Progenitor cell of endocrine pancreas (in vitro differentiated cells): ENCODE data around the gene HDLBP. TPM values are rescaled to one million over a fixed set of nuclear protein-coding genes. Genes with fewer than 3 reads are reported as not detected.
"Not testable (repeated sequence)": the region's sequence is repeated elsewhere in the genome, so short reads cannot be mapped to it uniquely, and the experiment has no call there.

Experiments used
- DNase-seq: peaks from one replicate; pipeline ENCODE4 v3.0.0; 2021; ENCODE audit warnings: low spot score; ENCODE audit not compliant: unreplicated experiment
- H3K27ac Mint-ChIP-seq: 2 replicates; pipeline ENCODE4 v1.8.0; 2021; ENCODE audit warnings: mild to moderate bottlenecking, moderate library complexity, mixed read lengths
- H3K27me3 Mint-ChIP-seq: 2 replicates; pipeline ENCODE4 v1.8.0; 2021; ENCODE audit warnings: mixed read lengths
- H3K36me3 Mint-ChIP-seq: 2 replicates; pipeline ENCODE4 v1.8.0; 2022; ENCODE audit warnings: mixed read lengths; ENCODE audit not compliant: insufficient read depth
- H3K4me1 Mint-ChIP-seq: 2 replicates; pipeline ENCODE4 v1.8.0; 2021; ENCODE audit warnings: low read depth, mixed read lengths
- H3K4me3 Mint-ChIP-seq: 2 replicates; pipeline ENCODE4 v1.8.0; 2021; ENCODE audit warnings: low read depth, mild to moderate bottlenecking, moderate library complexity, mixed read lengths
- H3K9me3 Mint-ChIP-seq: 2 replicates; pipeline ENCODE4 v1.8.0; 2021; ENCODE audit warnings: low read depth, mixed read lengths
- CTCF ChIP-seq: fragments of 200-600 bp; sonication (generic); IDR thresholded peaks from one replicate; pipeline ENCODE4 v1.5.0; 2021; ENCODE audit warnings: antibody characterized with exemption, mild to moderate bottlenecking; ENCODE audit not compliant: unreplicated experiment
- total RNA-seq: library from RNA; stranded (reverse); gene quantifications from 2 replicates; pipeline ENCODE4 v1.2.1, GENCODE V29; 2021

Gene HDLBP
- total RNA-seq, 1 donor from 2014 or later = 388 TPM

DNA sequence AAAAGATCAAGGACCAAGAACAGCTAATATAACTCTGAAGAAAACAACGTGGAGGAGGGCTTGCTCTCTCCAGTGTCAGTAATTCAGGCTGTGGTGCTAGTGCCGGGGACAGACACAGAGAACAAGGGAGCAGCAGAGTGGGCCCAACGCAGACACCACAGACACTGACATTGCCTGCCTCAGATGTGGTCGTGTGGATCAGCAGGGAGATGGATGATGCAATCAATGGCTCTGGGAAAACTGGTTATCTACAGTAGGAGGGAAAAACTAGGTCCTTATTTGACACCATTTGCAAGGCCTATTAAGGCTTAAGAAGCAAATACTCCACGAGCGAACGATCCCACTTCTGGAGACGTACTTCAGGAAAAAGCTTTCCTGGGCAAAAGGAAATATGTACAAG, 36.1 kb downstream of the HDLBP start:
- H3K9me3 Mint-ChIP-seq = peaks cover 14% of the 10 kb centered on the region
- peaks cover 4% of the 10 kb centered on the region for H3K36me3 Mint-ChIP-seq
- H3K27ac Mint-ChIP-seq = peak overlapping the region; percentile 78
- no peaks in the 10 kb centered on the region for H3K27me3 Mint-ChIP-seq
- H3K4me1 Mint-ChIP-seq = peaks cover 26% of the 10 kb centered on the region
- no peak for TF ChIP-seq CTCF
- no peak for DNase-seq
- no peak overlapping the region for H3K4me3 Mint-ChIP-seq

DNA sequence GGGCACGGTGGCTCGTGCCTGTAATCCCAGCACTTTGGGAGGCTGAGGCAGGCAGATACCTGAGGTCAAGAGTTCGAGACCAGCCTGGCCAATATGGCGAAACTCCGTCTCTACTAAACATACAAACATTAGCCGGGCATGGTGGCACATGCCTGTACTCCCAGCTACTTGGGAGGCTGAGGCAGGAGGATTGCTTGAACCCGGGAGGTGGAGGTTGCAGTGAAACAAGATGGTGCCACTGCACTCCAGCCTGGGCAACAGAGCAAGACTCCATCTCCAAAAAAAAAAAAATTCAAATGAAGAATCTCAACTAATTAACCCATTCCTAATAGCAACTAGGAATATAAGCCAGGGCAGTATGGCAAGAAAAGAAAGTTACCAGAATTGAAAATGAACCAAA, 37.2 kb downstream of the HDLBP start:
- DNase-seq, H3K27ac Mint-ChIP-seq, H3K27me3 Mint-ChIP-seq, H3K4me3 Mint-ChIP-seq, H3K36me3 Mint-ChIP-seq: not testable (repeated sequence)
- Mint-ChIP-seq H3K9me3 (peaks cover 14% of the 10 kb centered on the region), H3K4me1 (peaks cover 24% of the 10 kb centered on the region)

GRCh38 chr2:241275910-241276309, 39.6 kb downstream of the HDLBP start:
- Mint-ChIP-seq H3K4me1 (peaks cover 20% of the 10 kb centered on the region), H3K27me3 (no peaks in the 10 kb centered on the region), H3K36me3 (peaks cover 4% of the 10 kb centered on the region), H3K9me3 (peaks cover 14% of the 10 kb centered on the region), H3K27ac (no peak overlapping the region), H3K4me3 (no peak overlapping the region)
- no peak for TF ChIP-seq CTCF
- DNase-seq = no peak

- Mint-ChIP-seq H3K9me3 (peaks cover 14% of the 10 kb centered on the region), H3K27me3 (no peaks in the 10 kb centered on the region), H3K4me1 (peaks cover 23% of the 10 kb centered on the region), H3K4me3 (no peak overlapping the region), H3K36me3 (peaks cover 4% of the 10 kb centered on the region), H3K27ac (no peak overlapping the region)
- TF ChIP-seq CTCF = no peak
- DNase-seq = no peak
These were observed 40.0 kb downstream of the HDLBP start for GRCh38 chr2:241275504-241275903.

GRCh38 chr2:241274127-241274526, 41.3 kb downstream of the HDLBP start:
- Mint-ChIP-seq H3K27ac (no peak overlapping the region), H3K4me3 (peak overlapping the region; percentile 7), H3K4me1 (peaks cover 24% of the 10 kb centered on the region), H3K27me3 (no peaks in the 10 kb centered on the region), H3K9me3 (peaks cover 14% of the 10 kb centered on the region), H3K36me3 (peaks cover 5% of the 10 kb centered on the region)
- TF ChIP-seq CTCF = no peak
- no peak for DNase-seq

DNA sequence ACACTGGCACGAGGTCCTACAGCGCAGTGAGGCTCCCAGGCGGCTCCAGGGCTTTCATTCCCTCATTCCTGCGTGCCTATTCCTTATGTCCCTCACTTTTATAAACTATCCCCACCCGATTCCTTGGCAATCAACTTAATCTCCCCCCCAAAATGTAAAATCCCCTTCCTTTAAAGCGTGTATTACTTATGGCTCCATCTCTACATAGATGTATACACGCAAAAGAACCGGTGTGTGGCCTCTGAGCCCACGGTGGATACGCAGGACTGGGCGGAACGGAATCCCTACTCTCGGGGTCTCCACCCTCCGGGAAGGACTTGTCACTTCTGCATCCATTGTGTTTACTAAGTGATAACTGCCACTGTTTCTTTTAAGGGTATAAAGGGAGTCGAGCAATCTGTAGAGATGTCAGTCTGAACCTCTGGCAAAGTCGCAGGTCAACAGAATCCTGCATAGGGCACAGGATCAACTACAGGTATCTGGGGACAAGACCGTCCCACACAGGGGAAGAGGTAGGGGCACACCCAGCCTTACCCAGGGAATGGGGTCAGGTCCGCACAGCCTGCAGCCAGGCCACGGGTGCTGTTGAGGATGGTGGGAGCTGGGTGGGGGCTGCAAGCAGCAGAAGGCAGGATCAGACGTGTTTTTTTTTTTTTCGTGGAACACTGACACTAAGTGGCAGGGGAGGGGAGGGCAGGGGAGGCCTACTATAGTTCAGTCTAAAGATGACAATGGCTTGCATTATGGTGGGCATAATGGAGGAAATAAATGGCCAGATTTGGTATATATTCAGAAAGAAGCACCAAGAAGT, 42.1 kb downstream of the HDLBP start:
- no peaks in the 10 kb centered on the region for H3K27me3 Mint-ChIP-seq
- no peak for DNase-seq
- peaks cover 14% of the 10 kb centered on the region for H3K9me3 Mint-ChIP-seq
- H3K4me1 Mint-ChIP-seq = peaks cover 24% of the 10 kb centered on the region
- peak overlapping the region; percentile 67 for H3K27ac Mint-ChIP-seq
- peak overlapping the region; percentile 69 for H3K4me3 Mint-ChIP-seq
- H3K36me3 Mint-ChIP-seq = peaks cover 7% of the 10 kb centered on the region
- no peak for TF ChIP-seq CTCF
